ENCODE results near the gene ZC3H12D. TPM values are rescaled to one million over a fixed set of nuclear protein-coding genes. Genes with fewer than 3 reads are reported as not detected.

Gene ZC3H12D
- polyA plus RNA-seq, 1 of the 3 experiments (the other 2 are of a cell fraction) = 0.03 TPM

- H3K79me2 ChIP-seq (ENCODE audit: insufficient read depth) = no peaks in the 10 kb centered on the region
- H3K4me1 ChIP-seq (ENCODE audit: control insufficient read depth in 1 of 2, insufficient read depth in 2 of 2, low read depth in 1 of 2, low read length in 1 of 2) = no peaks in the 10 kb centered on the region; a peak in 1 of 4 replicates
- ChIA-PET CTCF (interaction anchor here (1.8 kb wide), 1 partner anchor 22 kb away, joined by 5 read pairs; no protein-coding TSS in a partner anchor), POLR2A (no interaction called here)
- no peak for DNase-seq
- no peaks in the 10 kb centered on the region for H3K9me2 ChIP-seq
- no peak overlapping the region for H2AFZ ChIP-seq (ENCODE audit: low read depth)
- TF ChIP-seq REST (IDR thresholded peaks at IDR 0.05; ENCODE audit: low read depth, low read length) = no peak
- no peak for TF ChIP-seq FOSL2 (IDR thresholded peaks at IDR 0.05; ENCODE audit: borderline replicate concordance, low read depth)
- TF ChIP-seq ELF1 (IDR thresholded peaks at IDR 0.05) = no peak
- no peak for TF ChIP-seq MEF2A (IDR thresholded peaks at IDR 0.05; ENCODE audit: borderline replicate concordance, low read depth)
- no peak for TF ChIP-seq JUND (IDR thresholded peaks at IDR 0.05)
- no peak for TF ChIP-seq IRF3 (IDR thresholded peaks at IDR 0.05; ENCODE audit: low read depth, low read length)
- TF ChIP-seq RFX5 (IDR thresholded peaks at IDR 0.05; ENCODE audit: low read length) = no peak
- TF ChIP-seq TAF1 (IDR thresholded peaks at IDR 0.05; ENCODE audit: borderline replicate concordance, low read depth, low read length) = no peak
- TF ChIP-seq FOXM1 (IDR thresholded peaks at IDR 0.05; ENCODE audit: low read depth) = no peak
- no peak for TF ChIP-seq SIN3A (IDR thresholded peaks at IDR 0.05; ENCODE audit: borderline replicate concordance, low read depth, low read length)
- TF ChIP-seq ZBTB33 (IDR thresholded peaks at IDR 0.05; ENCODE audit: borderline replicate concordance, low read depth) = no peak
- no peak for TF ChIP-seq GABPA (IDR thresholded peaks at IDR 0.05; ENCODE audit: low read depth)
- no peak for TF ChIP-seq RXRA (IDR thresholded peaks at IDR 0.05; ENCODE audit: borderline replicate concordance, low read depth)
- TF ChIP-seq RCOR1 (IDR thresholded peaks at IDR 0.05; ENCODE audit: low read length) = no peak
- TF ChIP-seq NFIC (IDR thresholded peaks at IDR 0.05; ENCODE audit: borderline replicate concordance) = no peak
- no peaks in the 10 kb centered on the region for H3K27me3 ChIP-seq (ENCODE audit: insufficient read depth)
- H3K27ac ChIP-seq (ENCODE audit: low read depth in 2 of 2, low read length in 1 of 2) = no peak overlapping the region
- H3K36me3 ChIP-seq (replicated peaks in 1 of 2; ENCODE audit: control insufficient read depth in 1 of 2, insufficient read depth in 2 of 2, low read length in 1 of 2) = peaks cover 52 to 56% of the 10 kb centered on the region in 2 experiments
- H4K20me1 ChIP-seq (ENCODE audit: insufficient read depth) = no peaks in the 10 kb centered on the region
- H3K9me3 ChIP-seq = no peaks in the 10 kb centered on the region
- H3K4me3 ChIP-seq (ENCODE audit: low read depth in 2 of 2, low read length in 1 of 2) = no peak overlapping the region
- H3F3A ChIP-seq (replicated peaks; ENCODE audit: insufficient read depth) = peaks cover 18% of the 10 kb centered on the region
- H3K4me2 ChIP-seq = no peak overlapping the region
- no peak overlapping the region for H3K9ac ChIP-seq
Measured at GRCh38 chr6:149410557-149410956, 74.3 kb downstream of the ZC3H12D start.
